K562 (cell line): ENCODE data around the gene OR2W1. TPM values are rescaled to one million over a fixed set of nuclear protein-coding genes. Genes with fewer than 3 reads are reported as not detected.

Experiments
- ARNT ChIP-seq, 2 experiments: fragments of 450-650 bp; IDR thresholded peaks; 2 replicates each; pipeline ENCODE4 v1.6.1; 2016; ENCODE audit warnings: mild to moderate bottlenecking in 1 of 2
- BCLAF1 ChIP-seq, 2 experiments: fragments of 450-650 bp in 1 of 2; IDR thresholded peaks; 2 replicates each; pipeline ENCODE4 v1.6.1; 2011 to 2017; ENCODE audit warnings: low read depth in 2 of 2, antibody characterized with exemption in 1 of 2, borderline replicate concordance in 1 of 2, low read length in 1 of 2, mild to moderate bottlenecking in 1 of 2, mixed read lengths in 1 of 2; ENCODE audit not compliant: control insufficient read depth in 1 of 2
- BRD4 ChIP-seq: fragments of 200-600 bp; sonication (generic); IDR thresholded peaks from 2 replicates; pipeline ENCODE4 v1.6.1; 2017; ENCODE audit warnings: inconsistent platforms
- CTBP1 ChIP-seq: fragments of 450-650 bp; IDR thresholded peaks from 2 replicates; pipeline ENCODE4 v1.6.1; 2016; ENCODE audit warnings: borderline replicate concordance
- ELK3 ChIP-seq: fragments of 450-650 bp; formaldehyde crosslinking; IDR thresholded peaks from 2 replicates; pipeline ENCODE4 v1.4.0; 2020; ENCODE audit warnings: mild to moderate bottlenecking
- NFATC3 ChIP-seq: fragments of 450-650 bp; IDR thresholded peaks from 2 replicates; pipeline ENCODE4 v1.6.1; 2017; ENCODE audit warnings: mild to moderate bottlenecking
- USF1 ChIP-seq: sonication (generic); formaldehyde crosslinking; IDR thresholded peaks from 2 replicates; pipeline ENCODE4 v1.9.0; 2022; ENCODE audit warnings: mild to moderate bottlenecking, missing genetic modification reagents
- ZNF212 ChIP-seq: fragments of 450-650 bp; formaldehyde crosslinking; IDR thresholded peaks from 2 replicates; pipeline ENCODE4 v1.4.0; 2020; ENCODE audit warnings: mild to moderate bottlenecking
- ZNF224 ChIP-seq: sonication (generic); formaldehyde crosslinking; IDR thresholded peaks from 2 replicates; pipeline ENCODE4 v1.8.0; 2022; ENCODE audit warnings: mild to moderate bottlenecking, missing genetic modification reagents
- ZNF41 ChIP-seq: fragments of 250-450 bp; sonication (Bioruptor Pico); conservative IDR thresholded peaks from 2 replicates; pipeline ENCODE4 v1.4.0; 2020; ENCODE audit warnings: mild to moderate bottlenecking
- ZNF551 ChIP-seq: fragments of 250-450 bp; sonication (Bioruptor Pico); IDR thresholded peaks from 2 replicates; pipeline ENCODE4 v1.5.0; 2021; ENCODE audit warnings: mild to moderate bottlenecking, moderate library complexity
- ZNF76 ChIP-seq: fragments of 250-450 bp; sonication (Bioruptor Pico); IDR thresholded peaks from 2 replicates; pipeline ENCODE4 v1.4.0; 2020; ENCODE audit warnings: mild to moderate bottlenecking, moderate library complexity, borderline replicate concordance
- polyA plus RNA-seq, 8 experiments: library from polyadenylated mRNA; depleted of rRNA in 4 of 8; stranded (reverse) in 5 of 8; unstranded in 3 of 8; fragments of >200 nt; fragmentation: Nextera tagmentation in 2 of 8; fragmentation: Illumina TruSeq in 1 of 8; extraction: Ambion mirVana in 2 of 8; extraction: Trizol in 1 of 8; gene quantifications; 2 replicates each; pipeline versions ENCODE4 v1.2.1 to v1.2.3, GENCODE V29; 2011 to 2014; ENCODE audit warnings: inconsistent platforms in 1 of 8, missing spikeins in 1 of 8
- total RNA-seq, 7 experiments: library from RNA; depleted of rRNA in 6 of 7; stranded (reverse); fragments of >200 nt in 6 of 7; fragmentation: Illumina TruSeq in 2 of 7; extraction: Trizol in 2 of 7; gene quantifications; 2 replicates each; pipeline versions ENCODE4 v1.2.1 to v1.2.3, GENCODE V29; 2011 to 2021; ENCODE audit warnings: low replicate concordance in 1 of 7
- TF ChIP-seq, protein P1 (sequence below), 2 experiments: fragments of 250-450 bp in 1 of 2; fragments of 450-650 bp in 1 of 2; sonication (Bioruptor Pico) in 1 of 2; IDR thresholded peaks; 2 replicates each; pipeline versions ENCODE4 v1.6.1 to v1.8.0; 2016 to 2021; ENCODE audit warnings: mild to moderate bottlenecking in 2 of 2, moderate library complexity in 2 of 2, missing compliant biosample characterization in 1 of 2, missing genetic modification characterization in 1 of 2
- TF ChIP-seq, protein P2 (sequence below): fragments of 450-650 bp; conservative IDR thresholded peaks from 2 replicates; pipeline ENCODE4 v1.6.1; 2016; ENCODE audit warnings: missing genetic modification characterization, low read depth, mild to moderate bottlenecking, control low read depth, missing compliant biosample characterization
- TF ChIP-seq, protein P3 (sequence below): sonication (generic); formaldehyde crosslinking; IDR thresholded peaks from 2 replicates; pipeline ENCODE4 v1.8.1; 2022; ENCODE audit warnings: missing genetic modification reagents
- TF ChIP-seq, protein P4 (sequence below): fragments of 450-650 bp; IDR thresholded peaks from 2 replicates; pipeline ENCODE4 v1.6.1; 2016; ENCODE audit warnings: antibody characterized with exemption

The OR2W1 gene
- total and polyA plus RNA-seq, 9 of the 15 experiments (the other 6 are each of a cell fraction or from before 2014, with no cell fraction given): not detected

- TF ChIP-seq, protein P1, sequence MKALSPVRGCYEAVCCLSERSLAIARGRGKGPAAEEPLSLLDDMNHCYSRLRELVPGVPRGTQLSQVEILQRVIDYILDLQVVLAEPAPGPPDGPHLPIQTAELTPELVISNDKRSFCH (CRISPR knock-in tag; IDR thresholded peaks at IDR 0.05): no peak
- TF ChIP-seq, protein P1 (tag; IDR thresholded peaks at IDR 0.05): no peak
- TF ChIP-seq ZNF224 (CRISPR knock-in tag): no peak
- TF ChIP-seq, protein P2, sequence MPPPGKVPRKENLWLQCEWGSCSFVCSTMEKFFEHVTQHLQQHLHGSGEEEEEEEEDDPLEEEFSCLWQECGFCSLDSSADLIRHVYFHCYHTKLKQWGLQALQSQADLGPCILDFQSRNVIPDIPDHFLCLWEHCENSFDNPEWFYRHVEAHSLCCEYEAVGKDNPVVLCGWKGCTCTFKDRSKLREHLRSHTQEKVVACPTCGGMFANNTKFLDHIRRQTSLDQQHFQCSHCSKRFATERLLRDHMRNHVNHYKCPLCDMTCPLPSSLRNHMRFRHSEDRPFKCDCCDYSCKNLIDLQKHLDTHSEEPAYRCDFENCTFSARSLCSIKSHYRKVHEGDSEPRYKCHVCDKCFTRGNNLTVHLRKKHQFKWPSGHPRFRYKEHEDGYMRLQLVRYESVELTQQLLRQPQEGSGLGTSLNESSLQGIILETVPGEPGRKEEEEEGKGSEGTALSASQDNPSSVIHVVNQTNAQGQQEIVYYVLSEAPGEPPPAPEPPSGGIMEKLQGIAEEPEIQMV (tag): no peak
- no peak for TF ChIP-seq ZNF551
- no peak for TF ChIP-seq USF1
- TF ChIP-seq NFATC3: no peak
- no peak for TF ChIP-seq BCLAF1 (IDR thresholded peaks at IDR 0.05; ENCODE audit: borderline replicate concordance in 1 of 2, control insufficient read depth in 1 of 2, low read depth in 2 of 2, low read length in 1 of 2)
- TF ChIP-seq ARNT (IDR thresholded peaks at IDR 0.05): no peak
- no peak for TF ChIP-seq ZNF212 (CRISPR knock-in tag)
- no peak for TF ChIP-seq ELK3 (CRISPR knock-in tag)
- no peak for TF ChIP-seq BRD4
- TF ChIP-seq, protein P3, sequence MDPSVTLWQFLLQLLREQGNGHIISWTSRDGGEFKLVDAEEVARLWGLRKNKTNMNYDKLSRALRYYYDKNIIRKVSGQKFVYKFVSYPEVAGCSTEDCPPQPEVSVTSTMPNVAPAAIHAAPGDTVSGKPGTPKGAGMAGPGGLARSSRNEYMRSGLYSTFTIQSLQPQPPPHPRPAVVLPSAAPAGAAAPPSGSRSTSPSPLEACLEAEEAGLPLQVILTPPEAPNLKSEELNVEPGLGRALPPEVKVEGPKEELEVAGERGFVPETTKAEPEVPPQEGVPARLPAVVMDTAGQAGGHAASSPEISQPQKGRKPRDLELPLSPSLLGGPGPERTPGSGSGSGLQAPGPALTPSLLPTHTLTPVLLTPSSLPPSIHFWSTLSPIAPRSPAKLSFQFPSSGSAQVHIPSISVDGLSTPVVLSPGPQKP (CRISPR knock-in tag): no peak
- no peak for TF ChIP-seq ZNF41 (CRISPR knock-in tag)
- TF ChIP-seq, protein P4, sequence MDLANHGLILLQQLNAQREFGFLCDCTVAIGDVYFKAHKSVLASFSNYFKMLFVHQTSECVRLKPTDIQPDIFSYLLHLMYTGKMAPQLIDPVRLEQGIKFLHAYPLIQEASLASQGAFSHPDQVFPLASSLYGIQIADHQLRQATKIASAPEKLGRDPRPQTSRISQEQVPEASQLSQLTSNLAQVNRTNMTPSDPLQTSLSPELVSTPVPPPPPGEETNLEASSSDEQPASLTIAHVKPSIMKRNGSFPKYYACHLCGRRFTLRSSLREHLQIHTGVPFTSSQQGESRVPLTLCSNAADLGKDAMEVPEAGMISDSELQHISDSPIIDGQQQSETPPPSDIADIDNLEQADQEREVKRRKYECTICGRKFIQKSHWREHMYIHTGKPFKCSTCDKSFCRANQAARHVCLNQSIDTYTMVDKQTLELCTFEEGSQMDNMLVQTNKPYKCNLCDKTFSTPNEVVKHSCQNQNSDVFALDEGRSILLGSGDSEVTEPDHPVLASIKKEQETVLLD: no peak
- no peak for TF ChIP-seq ZNF76 (CRISPR knock-in tag)
- peak; percentile 69 for TF ChIP-seq CTBP1
Measured at GRCh38 chr6:29071831-29072723, 27.1 kb upstream of the OR2W1 start (continued).
